HUES48 (cell line): ENCODE measurements around the gene ARNT2.

Experiments
- H3K27ac ChIP-seq: one replicate; pipeline ENCODE4 v1.7.0; 2013; ENCODE audit warnings: low read depth, low read length, inconsistent platforms
- H3K27me3 ChIP-seq: 2 replicates; pipeline ENCODE4 v1.6.1; 2013; ENCODE audit warnings: mild to moderate bottlenecking, low read length; ENCODE audit not compliant: control insufficient read depth, insufficient read depth
- H3K36me3 ChIP-seq: 2 replicates; pipeline ENCODE4 v1.6.1; 2013; ENCODE audit warnings: low read length; ENCODE audit not compliant: control insufficient read depth, insufficient read depth
- H3K4me1 ChIP-seq: 2 replicates; pipeline ENCODE4 v1.6.1; 2013; ENCODE audit warnings: mild to moderate bottlenecking, low read length; ENCODE audit not compliant: control insufficient read depth, insufficient read depth
- H3K4me3 ChIP-seq: 2 replicates; pipeline ENCODE4 v1.5.1; 2013; ENCODE audit warnings: mild to moderate bottlenecking, low read depth, low read length
- H3K9ac ChIP-seq: 2 replicates; pipeline ENCODE4 v1.6.1; 2013; ENCODE audit warnings: mild to moderate bottlenecking, low read depth, low read length, moderate library complexity
- H3K9me3 ChIP-seq: 2 replicates; pipeline ENCODE4 v1.6.1; 2013; ENCODE audit warnings: low read length; ENCODE audit not compliant: control insufficient read depth, insufficient read depth

The ARNT2 gene

DNA sequence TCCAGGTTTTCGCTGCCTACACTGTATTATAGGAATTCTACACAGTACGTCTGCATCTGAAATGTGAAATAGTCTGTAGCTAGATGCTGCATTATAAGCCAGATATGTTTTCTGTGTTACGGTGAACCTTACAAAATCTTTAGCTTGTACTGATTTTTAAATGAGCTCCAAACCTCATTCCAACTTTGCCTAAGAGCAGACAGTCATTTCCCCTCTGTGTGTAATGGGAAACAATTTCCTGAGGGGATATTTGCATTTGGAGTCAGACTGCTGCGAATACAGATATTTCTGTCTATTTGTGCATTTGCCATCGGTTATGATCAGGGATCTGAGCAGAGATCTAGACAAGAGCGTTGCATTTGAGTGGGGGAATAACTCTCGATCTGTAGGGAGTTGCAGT, 37.5 kb downstream of the ARNT2 start:
- no peaks in the 10 kb centered on the region for H3K36me3 ChIP-seq

GRCh38 chr15:80442728-80443403, 38.7 kb downstream of the ARNT2 start:
- Histone ChIP-seq H3K36me3 (no peaks in the 10 kb centered on the region), H3K9me3 (no peaks in the 10 kb centered on the region), H3K4me3 (no peak overlapping the region), H3K27me3 (no peaks in the 10 kb centered on the region), H3K9ac (no peak overlapping the region), H3K27ac (no peak overlapping the region), H3K4me1 (peaks cover 3% of the 10 kb centered on the region; the same call in 1 of the 2 replicates)

More for the DNA sequence above, 37.5 kb downstream of the ARNT2 start:
- Histone ChIP-seq H3K4me1 (peaks cover 3% of the 10 kb centered on the region; the same call in 1 of the 2 replicates), H3K27me3 (no peaks in the 10 kb centered on the region), H3K27ac (no peak overlapping the region), H3K9ac (no peak overlapping the region), H3K9me3 (no peaks in the 10 kb centered on the region), H3K4me3 (no peak overlapping the region)

DNA sequence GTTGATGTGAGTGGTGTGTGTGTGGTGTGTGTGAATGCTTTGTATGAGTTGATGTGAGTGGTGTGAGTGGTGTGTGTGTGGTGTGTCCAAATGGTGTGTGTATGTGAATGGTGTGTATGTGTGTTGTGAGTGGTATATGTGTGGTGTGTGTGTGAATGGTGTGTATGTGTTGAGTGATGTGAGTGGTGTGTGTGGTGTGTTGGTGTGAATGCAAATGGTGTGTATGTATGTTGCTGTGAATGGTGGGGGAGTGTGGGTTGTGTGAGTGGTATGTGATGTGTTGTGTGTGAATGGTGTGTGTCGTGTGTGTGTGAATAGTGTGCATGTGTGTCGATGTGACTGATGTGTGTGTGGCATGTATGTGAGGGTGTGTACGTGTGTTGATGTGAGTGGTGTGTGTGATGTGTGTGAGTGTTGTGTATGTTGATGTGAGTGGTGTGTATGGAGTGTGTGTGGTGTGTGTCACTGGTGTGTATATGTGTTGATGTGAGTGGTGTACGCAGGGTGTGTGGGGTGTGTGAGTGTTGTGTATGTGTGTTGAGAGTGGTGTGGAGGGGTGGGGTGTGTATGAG, 40.6 kb downstream of the ARNT2 start:
- no peaks in the 10 kb centered on the region for H3K27me3 ChIP-seq
- H3K27ac ChIP-seq, result no peak overlapping the region
- peaks cover 3% of the 10 kb centered on the region; the same call in 1 of the 2 replicates for H3K4me1 ChIP-seq
- H3K36me3 ChIP-seq, result no peaks in the 10 kb centered on the region
- H3K4me3 ChIP-seq, result no peak overlapping the region
- no peaks in the 10 kb centered on the region for H3K9me3 ChIP-seq
- H3K9ac ChIP-seq, result no peak overlapping the region

GRCh38 chr15:80445300-80446041, 41.3 kb downstream of the ARNT2 start:
- peaks cover 3% of the 10 kb centered on the region for H3K4me1 ChIP-seq
- no peak overlapping the region for H3K9ac ChIP-seq
- no peaks in the 10 kb centered on the region for H3K36me3 ChIP-seq
- H3K27me3 ChIP-seq, result no peaks in the 10 kb centered on the region
- no peaks in the 10 kb centered on the region for H3K9me3 ChIP-seq
- H3K4me3 ChIP-seq, result no peak overlapping the region
- no peak overlapping the region for H3K27ac ChIP-seq

DNA sequence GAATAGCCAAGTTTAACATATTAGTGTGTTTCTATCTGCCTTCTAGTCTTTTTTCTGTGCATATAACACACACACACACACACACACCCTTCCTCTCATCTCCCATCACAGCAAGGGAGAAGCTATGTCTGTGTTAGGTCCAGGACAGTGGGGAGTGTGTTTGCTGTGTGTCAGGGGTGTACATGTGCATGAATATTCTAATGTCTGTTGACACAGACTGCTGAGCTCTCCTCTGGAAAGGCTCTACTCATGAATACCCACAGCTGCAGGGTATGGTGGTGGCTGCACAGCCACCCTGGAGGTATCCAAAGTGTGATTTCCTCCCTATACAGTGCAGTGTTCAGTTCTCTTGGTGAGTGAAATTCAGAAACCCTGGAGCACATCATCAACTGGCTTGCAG, 42.9 kb downstream of the ARNT2 start:
- Histone ChIP-seq H3K27ac (no peak overlapping the region), H3K36me3 (no peaks in the 10 kb centered on the region), H3K9me3 (no peaks in the 10 kb centered on the region), H3K4me3 (no peak overlapping the region), H3K9ac (no peak overlapping the region), H3K27me3 (no peaks in the 10 kb centered on the region), H3K4me1 (peaks cover 12% of the 10 kb centered on the region)

GRCh38 chr15:80449825-80450224, 45.6 kb downstream of the ARNT2 start:
- Histone ChIP-seq H3K4me1 (peaks cover 12% of the 10 kb centered on the region), H3K9me3 (no peaks in the 10 kb centered on the region), H3K4me3 (no peak overlapping the region), H3K36me3 (no peaks in the 10 kb centered on the region), H3K27me3 (no peaks in the 10 kb centered on the region), H3K27ac (no peak overlapping the region), H3K9ac (no peak overlapping the region)

DNA sequence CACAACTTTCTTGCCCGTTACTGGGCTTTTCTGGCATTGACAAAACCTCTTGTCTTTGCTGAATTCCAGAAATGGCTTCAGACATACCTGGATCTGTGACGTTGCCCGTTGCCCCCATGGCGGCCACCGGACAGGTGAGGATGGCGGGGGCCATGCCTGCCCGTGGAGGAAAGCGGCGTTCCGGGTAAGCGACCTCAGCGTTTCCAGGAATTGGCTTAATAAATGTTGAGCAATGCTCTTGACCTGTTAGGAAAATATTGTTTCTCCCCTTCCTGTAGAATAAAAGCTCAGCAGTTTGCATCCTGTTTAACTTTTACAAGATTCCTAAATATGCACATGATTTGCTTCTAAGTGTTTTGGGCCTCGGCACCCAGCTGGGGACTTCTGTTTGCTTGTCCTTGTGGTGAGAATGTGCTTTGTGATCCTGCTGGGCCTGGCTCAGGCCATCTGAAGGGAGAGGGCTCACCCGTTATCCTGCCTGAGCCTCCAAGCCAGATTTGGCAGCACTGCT, 46.7 kb downstream of the ARNT2 start:
- Histone ChIP-seq H3K27ac (peak overlapping the region; percentile 60), H3K27me3 (no peaks in the 10 kb centered on the region), H3K4me3 (no peak overlapping the region), H3K9me3 (no peaks in the 10 kb centered on the region), H3K9ac (no peak overlapping the region), H3K4me1 (peaks cover 12% of the 10 kb centered on the region), H3K36me3 (no peaks in the 10 kb centered on the region)

GRCh38 chr15:80452166-80452565, 48.0 kb downstream of the ARNT2 start:
- Histone ChIP-seq H3K36me3 (no peaks in the 10 kb centered on the region), H3K27me3 (no peaks in the 10 kb centered on the region), H3K9me3 (no peaks in the 10 kb centered on the region), H3K9ac (no peak overlapping the region), H3K4me3 (no peak overlapping the region), H3K4me1 (peaks cover 14% of the 10 kb centered on the region), H3K27ac (no peak overlapping the region)

- Histone ChIP-seq H3K27ac (no peak overlapping the region), H3K4me1 (peaks cover 14% of the 10 kb centered on the region), H3K9ac (no peak overlapping the region), H3K36me3 (no peaks in the 10 kb centered on the region), H3K27me3 (no peaks in the 10 kb centered on the region), H3K9me3 (no peaks in the 10 kb centered on the region), H3K4me3 (no peak overlapping the region)
Observed at GRCh38 chr15:80455051-80455648, 51.0 kb downstream of the ARNT2 start.

GRCh38 chr15:80455668-80456442, 51.7 kb downstream of the ARNT2 start:
- H3K9me3 ChIP-seq, result no peaks in the 10 kb centered on the region
- peaks cover 10% of the 10 kb centered on the region for H3K4me1 ChIP-seq
- H3K27me3 ChIP-seq, result no peaks in the 10 kb centered on the region
- H3K4me3 ChIP-seq, result no peak overlapping the region
- H3K36me3 ChIP-seq, result no peaks in the 10 kb centered on the region
- H3K9ac ChIP-seq, result no peak overlapping the region
- no peak overlapping the region for H3K27ac ChIP-seq
